ENCODE data around the gene NME9.

The NME9 gene

GRCh38 chr3:138284957-138285477 is 44.6 kb downstream of the NME9 start:
- DNase-seq (ENCODE audit: low read depth in 2 of 3, low spot score in 1 of 3), result no peak

GRCh38 chr3:138284079-138284478 is 45.6 kb downstream of the NME9 start:
- no peak for DNase-seq (ENCODE audit: low read depth in 2 of 3, low spot score in 1 of 3)

- DNase-seq (ENCODE audit: low read depth in 2 of 3, low spot score in 1 of 3), result no peak
Observed at GRCh38 chr3:138282836-138283235, 46.8 kb downstream of the NME9 start.

- DNase-seq (ENCODE audit: low read depth in 2 of 3, low spot score in 1 of 3), result no peak
Observed at GRCh38 chr3:138281561-138281960, 48.1 kb downstream of the NME9 start.

- no peak for DNase-seq (ENCODE audit: low read depth in 2 of 3, low spot score in 1 of 3)
Observed at GRCh38 chr3:138271189-138271794, 58.4 kb downstream of the NME9 start.

- no peak for DNase-seq (ENCODE audit: low read depth in 2 of 3, low spot score in 1 of 3)
Observed at GRCh38 chr3:138270245-138270644, 59.4 kb downstream of the NME9 start.

- DNase-seq (ENCODE audit: low read depth in 2 of 3, low spot score in 1 of 3), result no peak
Observed at GRCh38 chr3:138267083-138267482, 62.6 kb downstream of the NME9 start.

GRCh38 chr3:138265745-138266144 is 63.9 kb downstream of the NME9 start:
- DNase-seq (ENCODE audit: low read depth in 2 of 3, low spot score in 1 of 3), result no peak

GRCh38 chr3:138263104-138263503 is 66.5 kb downstream of the NME9 start:
- DNase-seq (ENCODE audit: low read depth in 2 of 3, low spot score in 1 of 3), result no peak

- no peak for DNase-seq (ENCODE audit: low read depth in 2 of 3, low spot score in 1 of 3)
Observed at GRCh38 chr3:138260611-138261010, 69.0 kb downstream of the NME9 start.

GRCh38 chr3:138259126-138259525 is 70.5 kb downstream of the NME9 start:
- DNase-seq (ENCODE audit: low read depth in 2 of 3, low spot score in 1 of 3), result no peak

GRCh38 chr3:138257986-138258385 is 71.7 kb downstream of the NME9 start:
- DNase-seq (ENCODE audit: low read depth in 2 of 3, low spot score in 1 of 3), result no peak

GRCh38 chr3:138256022-138256421 is 73.6 kb downstream of the NME9 start:
- no peak for DNase-seq (ENCODE audit: low read depth in 2 of 3, low spot score in 1 of 3)

GRCh38 chr3:138254216-138254615 is 75.4 kb downstream of the NME9 start:
- DNase-seq (ENCODE audit: low read depth in 2 of 3, low spot score in 1 of 3), result no peak

GRCh38 chr3:138253609-138254008 is 76.0 kb downstream of the NME9 start:
- DNase-seq (ENCODE audit: low read depth in 2 of 3, low spot score in 1 of 3), result no peak
